ENCODE data around the gene GYPA.
"Not testable (repeated sequence)": the region's sequence is repeated elsewhere in the genome, so short reads cannot be mapped to it uniquely, and the experiment has no call there.

GYPA gene

GRCh38 chr4:144128709-144129320 is 11.7 kb downstream of the GYPA start:
- not testable (repeated sequence) for DNase-seq

- not testable (repeated sequence) for DNase-seq
Observed at GRCh38 chr4:144125109-144125508, 15.4 kb downstream of the GYPA start.

- not testable (repeated sequence) for DNase-seq
Observed at GRCh38 chr4:144123982-144124635, 16.4 kb downstream of the GYPA start.

- not testable (repeated sequence) for DNase-seq
Observed at GRCh38 chr4:144123269-144123668, 17.2 kb downstream of the GYPA start.

DNA sequence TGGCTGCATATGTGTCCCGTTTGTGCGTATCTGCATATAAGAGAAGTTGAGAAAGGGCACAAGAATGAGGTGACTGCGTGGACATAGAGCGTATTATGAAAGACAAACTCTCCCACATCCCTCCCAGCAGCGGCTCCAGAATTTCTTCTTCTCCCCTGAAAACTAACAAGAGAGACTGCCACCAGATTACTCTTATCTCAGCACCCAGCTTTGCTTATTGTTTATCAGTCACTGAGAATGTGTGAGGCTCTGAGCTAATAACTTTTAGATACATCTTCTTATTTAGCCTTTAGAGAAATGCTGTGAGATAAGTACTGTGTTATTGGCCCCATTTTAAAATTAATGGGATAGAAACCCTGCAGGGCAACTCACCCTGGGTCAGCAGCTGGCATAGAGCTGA is 20.8 kb downstream of the GYPA start:
- DNase-seq, result not testable (repeated sequence)

GRCh38 chr4:144115519-144115918 is 25.0 kb downstream of the GYPA start:
- DNase-seq, result no peak

GRCh38 chr4:144113546-144113945 is 27.0 kb downstream of the GYPA start:
- DNase-seq, result no peak

DNA sequence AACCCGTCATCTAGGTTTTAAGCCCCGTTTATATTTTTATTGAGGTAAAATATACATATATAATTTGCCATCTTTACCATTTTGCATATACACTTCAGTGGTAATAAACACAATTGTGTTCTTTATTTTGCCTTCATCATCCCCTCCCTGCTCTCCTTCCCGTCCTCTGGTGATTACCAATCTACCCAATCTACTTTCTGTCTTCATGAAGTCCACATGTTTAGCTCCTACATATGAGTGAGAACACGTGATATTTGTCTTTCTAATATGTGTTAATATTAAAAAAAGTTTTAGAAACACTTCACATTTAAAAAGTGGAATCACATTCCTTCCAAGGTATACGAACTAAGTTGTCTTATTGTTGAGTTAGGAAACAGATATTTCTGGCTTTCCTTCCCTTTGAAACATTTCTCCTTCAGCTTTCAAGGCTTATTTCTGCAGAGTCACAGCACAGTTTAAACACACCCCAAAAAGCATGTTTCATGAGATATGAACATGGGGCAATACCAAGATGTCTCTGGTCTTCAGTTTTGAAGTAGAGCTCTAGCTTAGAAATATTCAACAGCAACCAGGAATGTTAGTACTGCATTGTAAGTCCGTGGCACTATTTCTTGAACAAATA is 35.9 kb downstream of the GYPA start:
- DNase-seq, result no peak

GRCh38 chr4:144097776-144098175 is 42.7 kb downstream of the GYPA start:
- DNase-seq, result not testable (repeated sequence)

GRCh38 chr4:144093995-144094394 is 46.5 kb downstream of the GYPA start:
- not testable (repeated sequence) for DNase-seq

DNA sequence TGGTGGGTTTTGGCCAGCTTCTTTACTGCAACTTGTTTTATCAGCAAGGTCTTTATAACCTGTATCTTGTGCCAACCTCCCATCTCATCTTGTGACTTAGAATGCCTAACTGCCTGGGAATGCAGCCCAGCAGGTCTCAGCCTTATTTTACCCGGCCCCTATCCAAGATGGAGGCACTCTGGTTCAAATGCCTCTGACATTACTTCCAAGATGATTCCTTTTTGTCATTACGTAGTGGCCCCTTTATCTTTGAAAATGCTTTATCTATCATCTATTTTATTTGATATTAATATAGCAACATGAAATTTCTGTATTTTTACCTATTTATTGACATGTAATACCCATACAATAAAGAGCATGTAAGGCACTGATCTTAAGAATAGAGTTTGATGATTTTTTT is 49.3 kb downstream of the GYPA start:
- not testable (repeated sequence) for DNase-seq

GRCh38 chr4:144090744-144091143 is 49.8 kb downstream of the GYPA start:
- DNase-seq, result no peak

DNA sequence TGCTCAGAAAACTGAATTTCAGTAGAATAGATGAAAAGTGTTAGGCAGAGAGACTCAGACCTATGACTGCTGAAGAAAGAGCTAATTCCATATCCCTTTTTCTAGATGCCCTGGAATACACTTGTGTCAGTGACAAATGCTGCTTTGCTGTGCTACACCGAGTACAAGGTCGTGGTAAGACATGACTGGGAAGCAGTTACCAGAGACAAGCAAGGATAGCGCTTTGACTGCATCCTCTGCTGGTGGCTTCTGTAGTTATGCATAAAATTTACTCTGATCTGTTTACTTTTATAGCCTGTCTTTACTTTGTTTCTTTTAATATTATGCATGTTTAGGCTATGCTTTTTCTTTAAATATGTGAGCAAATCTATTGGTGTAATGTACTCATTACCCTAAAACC is 58.5 kb downstream of the GYPA start:
- not testable (repeated sequence) for DNase-seq

GRCh38 chr4:144080135-144080534 is 60.4 kb downstream of the GYPA start:
- DNase-seq, result not testable (repeated sequence)

- not testable (repeated sequence) for DNase-seq
Observed at GRCh38 chr4:144078746-144079145, 61.8 kb downstream of the GYPA start.

DNA sequence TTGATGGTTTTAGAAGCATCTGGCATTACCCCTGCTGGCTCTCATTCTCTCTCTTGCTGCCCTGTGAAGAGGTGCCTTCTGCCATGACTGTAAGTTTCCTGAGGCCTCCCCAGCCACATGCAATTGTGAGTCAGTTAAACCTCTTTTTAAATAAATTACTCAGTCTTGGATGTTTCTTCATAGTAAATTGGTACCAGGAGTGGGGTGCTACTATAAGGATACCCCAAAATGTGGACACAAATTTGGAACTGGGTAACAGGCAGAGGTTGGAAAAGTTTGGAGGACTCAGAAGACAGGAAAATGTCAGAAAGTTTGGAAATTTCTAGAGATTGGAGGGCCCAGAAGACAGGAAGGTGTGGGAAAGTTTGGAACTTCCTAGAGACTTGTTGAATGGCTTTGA is 79.0 kb downstream of the GYPA start:
- not testable (repeated sequence) for DNase-seq

GRCh38 chr4:144060234-144060859 is 80.2 kb downstream of the GYPA start:
- not testable (repeated sequence) for DNase-seq

Data from DMS79 (cell line).